ENCODE data around the gene TSR3.

The TSR3 gene

DNA sequence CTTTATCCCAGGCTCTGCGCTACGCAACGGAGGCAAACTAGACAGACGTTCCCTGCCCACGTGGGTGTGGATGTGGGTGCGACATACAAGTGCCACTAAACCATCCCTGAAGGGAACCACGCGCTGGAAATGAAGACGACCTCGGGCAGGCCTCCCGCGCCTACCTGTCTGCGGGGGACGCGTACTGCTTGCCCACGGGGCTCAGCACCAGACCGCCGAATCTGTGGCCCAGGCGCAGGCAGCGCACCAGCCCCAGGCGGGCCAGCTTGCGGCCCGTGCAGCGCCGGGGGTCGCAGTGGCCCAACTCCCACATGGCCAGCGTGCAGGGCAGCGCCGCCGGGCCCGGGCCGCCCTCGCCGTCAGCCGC lies 480 bp downstream of the TSR3 start:
- no peak for DNase-seq (ENCODE audit: low spot score)

DNA sequence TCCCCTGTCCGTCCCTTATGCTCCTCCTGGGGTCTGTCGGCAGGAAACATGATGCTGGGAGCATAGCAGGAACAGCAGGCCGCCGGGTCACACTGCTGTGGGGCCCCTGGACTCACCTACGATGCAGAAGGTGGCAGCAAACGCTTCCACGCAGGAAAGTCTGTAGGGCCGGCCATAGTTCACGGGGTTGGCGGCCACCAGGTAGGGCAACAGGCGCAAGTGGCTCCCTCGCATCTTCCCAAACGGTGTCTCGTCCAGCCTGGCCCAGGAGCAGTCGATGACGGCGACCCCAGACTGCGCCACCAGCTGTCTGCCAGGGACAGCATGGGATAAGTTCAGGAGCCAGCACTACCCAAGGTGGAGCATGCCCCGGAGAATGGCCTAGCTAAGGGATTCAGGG lies 987 bp downstream of the TSR3 start:
- DNase-seq (ENCODE audit: low spot score) = no peak

DNA sequence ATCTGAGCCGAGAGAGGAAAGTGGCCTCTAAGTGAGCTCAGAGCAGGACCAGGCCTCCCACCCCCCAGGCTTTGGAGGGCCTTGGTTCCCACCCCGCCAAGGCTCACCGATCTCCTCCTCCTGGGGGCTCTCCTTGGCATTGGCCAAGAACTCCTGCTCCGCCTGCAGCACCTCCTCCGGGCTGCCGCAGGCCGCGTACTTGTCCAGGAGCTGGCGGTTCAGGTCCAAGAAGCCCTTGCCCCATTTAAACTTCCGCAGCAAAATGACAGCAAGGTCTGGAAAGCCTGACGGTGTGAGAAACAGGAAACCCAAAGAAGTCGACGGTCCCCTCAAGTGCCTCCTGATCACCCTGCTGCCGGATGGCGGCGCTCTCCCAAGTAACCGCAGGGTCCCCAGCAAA lies 1.7 kb downstream of the TSR3 start:
- no peak for DNase-seq (ENCODE audit: low spot score)

DNA sequence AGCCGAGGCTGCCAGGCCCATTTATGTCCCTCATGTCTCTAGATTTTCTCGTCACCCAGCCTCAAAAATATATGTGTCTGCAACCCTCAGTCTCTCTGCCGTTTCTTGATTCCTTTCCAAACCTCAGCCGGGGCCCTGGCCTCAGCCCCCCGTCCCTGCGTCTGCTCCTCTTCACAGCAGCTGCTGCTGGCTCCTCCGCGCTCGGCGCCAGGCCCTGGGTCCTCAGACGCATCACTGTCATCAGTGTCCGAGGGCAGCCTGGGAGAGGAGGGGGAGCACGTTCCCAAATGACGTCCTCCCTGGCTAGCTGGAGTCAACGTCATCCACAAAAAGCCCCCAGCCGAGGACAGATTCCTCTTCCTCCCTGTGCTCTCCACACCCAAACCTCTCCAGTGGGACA lies 2.3 kb downstream of the TSR3 start:
- no peak for DNase-seq (ENCODE audit: low spot score)

DNA sequence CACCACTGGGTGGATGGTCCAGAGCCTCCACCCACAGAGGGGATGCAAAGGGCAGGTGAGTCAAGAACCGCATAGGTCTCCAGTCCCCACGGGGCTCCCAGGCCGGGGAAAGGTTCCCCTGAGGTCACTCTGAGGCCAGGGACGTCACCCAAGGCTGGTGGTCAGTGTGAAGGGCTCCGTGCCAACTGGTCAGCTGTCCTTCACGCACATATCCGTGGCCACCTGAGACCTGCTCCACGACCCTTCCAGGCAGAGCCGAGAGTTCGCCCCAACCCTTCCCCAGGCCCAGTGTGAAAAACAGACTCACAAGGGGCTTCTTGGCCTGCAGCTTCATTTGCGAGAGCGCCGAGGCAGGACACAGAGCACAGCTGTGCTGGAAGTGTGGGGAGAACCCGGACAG lies 2.8 kb downstream of the TSR3 start:
- DNase-seq (ENCODE audit: low spot score) = no peak

DNA sequence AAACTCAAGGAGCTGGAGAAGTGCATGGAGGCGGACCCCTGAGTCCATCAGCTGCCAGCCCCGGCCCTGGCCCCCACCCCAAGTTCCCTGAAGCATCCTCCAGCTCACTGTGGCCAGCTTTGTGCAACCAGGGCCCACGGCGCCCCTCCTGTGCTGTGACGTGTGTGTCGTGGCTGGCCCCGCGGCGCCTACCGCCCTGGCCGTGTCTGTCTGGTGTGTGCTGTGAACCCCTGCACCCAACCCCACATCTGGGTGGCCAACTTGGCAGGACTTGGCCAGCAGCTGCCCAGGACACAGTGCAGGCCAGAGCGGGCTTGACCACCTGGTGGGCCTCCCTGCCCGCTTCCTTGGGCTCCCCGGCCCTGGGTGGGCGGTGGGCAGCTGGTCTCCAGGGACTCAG lies 3.2 kb downstream of the TSR3 start:
- no peak for DNase-seq (ENCODE audit: low spot score)

DNA sequence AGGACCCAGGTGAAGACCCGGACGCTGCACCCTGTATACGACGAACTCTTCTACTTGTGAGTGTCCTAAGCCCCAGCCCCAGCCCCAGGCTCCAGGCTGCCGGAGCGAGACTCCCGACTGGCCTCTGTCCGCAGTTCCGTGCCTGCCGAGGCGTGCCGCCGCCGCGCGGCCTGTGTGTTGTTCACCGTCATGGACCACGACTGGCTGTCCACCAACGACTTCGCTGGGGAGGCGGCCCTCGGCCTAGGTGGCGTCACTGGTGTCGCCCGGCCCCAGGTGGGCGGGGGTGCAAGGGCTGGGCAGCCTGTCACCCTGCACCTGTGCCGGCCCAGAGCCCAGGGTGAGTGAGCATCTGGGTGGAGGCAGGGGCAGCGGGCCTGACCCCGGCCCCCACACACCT lies 3.7 kb downstream of the TSR3 start:
- no peak for DNase-seq (ENCODE audit: low spot score)

DNA sequence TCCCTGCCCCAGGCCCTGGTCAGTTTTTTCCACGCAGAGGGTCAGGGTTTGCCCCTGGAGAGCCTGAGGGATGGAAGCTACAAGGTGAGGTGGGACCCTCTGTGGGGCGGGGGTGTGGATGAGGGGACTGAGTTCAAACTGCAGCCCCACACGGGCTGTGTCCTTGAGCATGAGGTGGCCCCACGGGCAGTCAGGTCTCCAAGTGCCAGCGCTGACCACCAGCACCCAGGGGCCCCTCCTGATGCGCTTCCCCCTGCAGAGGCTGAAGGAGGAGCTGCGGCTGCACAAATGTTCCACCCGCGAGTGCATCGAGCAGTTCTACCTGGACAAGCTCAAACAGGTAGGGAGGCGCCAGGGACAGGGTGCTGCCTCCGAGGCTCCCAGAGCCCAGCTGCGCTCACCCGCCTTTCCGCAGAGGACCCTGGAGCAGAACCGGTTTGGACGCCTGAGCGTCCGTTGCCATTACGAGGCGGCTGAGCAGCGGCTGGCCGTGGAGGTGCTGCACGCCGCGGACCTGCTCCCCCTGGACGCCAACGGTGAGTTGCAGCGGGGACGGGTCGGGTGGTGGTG lies 4.3 kb downstream of the TSR3 start:
- DNase-seq (ENCODE audit: low spot score) = no peak

DNA sequence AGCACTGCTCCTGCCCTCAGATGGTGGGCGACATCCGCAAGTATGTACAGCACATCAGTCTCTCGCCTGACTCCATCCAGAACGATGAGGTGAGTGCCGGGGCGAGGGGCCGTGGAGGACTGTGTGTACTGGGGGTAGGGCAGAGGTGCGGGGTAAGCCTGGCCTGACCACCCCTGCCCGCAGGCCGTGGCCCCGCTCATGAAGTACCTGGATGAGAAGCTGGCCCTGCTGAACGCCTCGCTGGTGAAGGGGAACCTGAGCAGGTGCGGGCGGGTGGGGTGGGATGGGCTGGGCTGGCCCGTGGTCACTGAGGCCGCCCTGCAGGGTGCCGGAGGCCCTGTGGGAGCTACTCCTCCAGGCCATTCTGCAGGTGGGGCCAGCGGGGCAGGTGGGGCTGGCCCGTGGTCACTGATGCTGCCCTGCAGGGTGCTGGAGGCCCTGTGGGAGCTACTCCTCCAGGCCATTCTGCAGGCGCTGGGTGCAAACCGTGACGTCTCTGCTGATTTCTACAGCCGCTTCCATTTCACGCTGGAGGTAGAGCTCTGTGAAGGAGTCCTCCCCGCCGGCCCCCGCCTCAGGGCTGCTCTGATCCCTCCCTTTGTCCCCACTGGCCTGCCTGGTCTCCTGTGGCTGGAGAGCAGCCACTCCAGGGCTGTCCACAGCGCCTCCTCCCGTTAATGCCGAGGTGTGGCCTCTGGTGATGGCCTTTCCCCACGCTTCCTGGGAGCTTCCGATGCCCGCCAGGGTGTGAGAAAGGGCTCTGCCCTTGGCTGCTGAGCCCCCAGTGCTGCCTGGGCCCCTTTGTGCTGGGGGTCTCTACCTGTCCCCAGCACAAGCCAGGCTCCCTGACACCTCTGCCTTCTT lies 5.0 kb downstream of the TSR3 start:
- DNase-seq (ENCODE audit: low spot score) = no peak

DNA sequence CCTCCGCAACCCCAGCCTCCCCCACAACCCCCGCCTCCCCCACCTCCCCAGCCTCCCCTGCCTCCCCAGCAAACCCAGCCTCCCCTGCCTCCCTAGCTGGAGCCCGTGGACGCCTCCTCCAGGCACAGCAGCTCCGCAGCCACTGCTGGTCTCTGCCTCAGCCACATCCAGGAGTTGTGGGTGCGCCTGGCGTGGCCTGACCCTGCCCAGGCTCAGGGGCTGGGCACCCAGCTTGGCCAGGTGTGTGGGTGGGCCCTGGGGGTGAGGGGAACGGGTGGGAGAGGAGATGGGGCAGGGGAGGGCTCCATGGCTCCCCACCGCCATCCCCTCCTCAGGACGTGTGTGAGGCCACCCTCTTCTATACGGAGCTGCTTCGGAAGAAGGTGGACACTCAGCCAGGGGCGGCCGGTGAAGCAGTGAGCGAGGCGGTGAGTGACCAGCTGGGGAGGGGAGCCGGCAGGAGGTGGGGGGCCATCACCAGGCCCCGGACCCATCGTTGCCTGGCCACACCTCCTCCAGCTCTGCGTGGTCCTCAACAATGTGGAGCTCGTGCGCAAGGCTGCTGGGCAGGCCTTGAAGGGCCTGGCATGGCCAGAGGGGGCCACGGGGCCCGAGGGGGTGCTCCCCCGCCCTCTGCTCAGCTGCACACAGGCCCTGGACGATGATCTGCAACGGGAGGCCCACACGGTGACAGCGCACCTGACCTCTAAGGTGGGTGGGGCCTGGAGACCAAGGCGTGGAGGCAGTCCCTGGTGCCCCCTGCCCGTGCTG lies 5.8 kb downstream of the TSR3 start:
- DNase-seq (ENCODE audit: low spot score) = no peak

DNA sequence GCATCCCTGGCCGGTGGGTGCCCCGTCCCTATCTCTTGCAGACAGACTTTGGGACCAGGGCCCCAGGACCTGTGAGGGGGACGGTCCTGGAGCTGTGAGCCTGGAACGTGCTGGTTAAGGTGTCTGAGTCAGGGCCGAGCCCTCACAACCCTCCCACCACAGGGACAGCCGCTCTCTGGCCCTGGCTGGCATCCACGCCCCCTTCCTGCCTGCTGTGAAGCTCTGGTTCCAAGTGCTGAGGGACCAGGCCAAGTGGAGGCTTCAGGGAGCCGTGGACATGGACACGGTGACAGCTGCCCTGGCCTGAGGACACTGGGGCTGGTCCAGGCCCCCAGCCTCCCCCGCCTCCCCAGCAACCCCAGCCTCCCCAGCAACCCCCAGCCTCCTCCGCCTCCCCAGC lies 6.6 kb downstream of the TSR3 start:
- DNase-seq (ENCODE audit: low spot score) = no peak

DNA sequence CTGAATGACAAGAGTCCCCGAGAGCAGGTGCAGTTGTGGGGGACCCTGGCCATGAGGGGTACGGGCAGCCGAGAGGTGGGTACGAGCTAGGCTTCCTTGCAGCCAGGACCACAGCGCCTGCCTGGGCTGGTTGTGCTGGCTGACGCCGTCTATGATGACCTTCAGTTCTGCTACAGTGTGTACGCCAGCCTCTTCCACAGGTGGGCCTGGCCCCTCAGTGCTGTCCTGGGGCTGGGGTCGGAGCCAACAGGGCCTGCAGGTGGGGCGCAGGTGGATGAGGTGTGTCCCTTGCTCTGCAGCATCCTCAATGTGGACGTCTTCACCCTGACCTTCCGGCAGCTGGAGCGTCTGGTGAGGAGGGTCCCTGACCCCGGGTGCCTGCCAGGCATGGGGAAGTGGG lies 7.2 kb downstream of the TSR3 start:
- no peak for DNase-seq (ENCODE audit: low spot score)

DNA sequence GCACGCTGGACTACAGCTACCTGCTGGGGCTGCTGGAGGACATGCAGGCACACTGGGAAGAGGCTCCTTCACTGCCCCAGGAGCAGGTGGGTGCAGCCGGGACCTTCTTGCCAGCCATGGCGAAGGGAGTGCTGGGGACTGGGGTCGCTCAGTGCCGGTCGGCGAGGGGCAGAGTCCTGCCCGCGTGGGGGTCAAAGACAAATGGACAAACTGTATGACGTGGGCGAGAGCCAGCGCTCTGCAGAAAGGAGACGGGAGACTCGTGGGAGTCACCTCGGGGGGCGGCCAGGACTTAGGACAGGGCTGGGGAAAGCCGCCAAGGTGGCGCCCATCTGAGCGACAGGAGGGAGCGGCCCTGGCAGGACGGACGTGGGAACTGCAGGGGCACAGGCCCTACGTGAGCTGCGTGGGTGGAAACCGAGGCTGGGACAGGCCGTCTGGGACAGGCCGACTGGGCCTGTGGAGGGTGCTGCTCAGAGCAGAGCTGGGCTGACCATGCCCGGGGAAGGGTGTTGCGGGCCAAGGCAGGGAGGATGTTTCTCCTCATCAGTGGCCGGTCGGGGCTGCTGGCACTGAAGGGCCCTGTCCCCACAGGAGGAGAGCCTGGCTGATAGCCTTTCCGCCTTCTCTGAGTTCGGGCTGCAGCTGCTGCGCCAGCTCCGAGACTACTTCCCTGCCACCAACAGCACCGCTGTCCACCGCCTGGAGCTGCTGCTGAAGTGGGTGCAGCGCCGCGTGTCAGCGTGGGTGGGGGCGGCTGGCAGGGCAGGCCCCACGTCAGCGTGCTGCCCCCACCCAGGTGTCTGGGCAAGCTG lies 8.0 kb downstream of the TSR3 start:
- no peak for DNase-seq (ENCODE audit: low spot score)

DNA sequence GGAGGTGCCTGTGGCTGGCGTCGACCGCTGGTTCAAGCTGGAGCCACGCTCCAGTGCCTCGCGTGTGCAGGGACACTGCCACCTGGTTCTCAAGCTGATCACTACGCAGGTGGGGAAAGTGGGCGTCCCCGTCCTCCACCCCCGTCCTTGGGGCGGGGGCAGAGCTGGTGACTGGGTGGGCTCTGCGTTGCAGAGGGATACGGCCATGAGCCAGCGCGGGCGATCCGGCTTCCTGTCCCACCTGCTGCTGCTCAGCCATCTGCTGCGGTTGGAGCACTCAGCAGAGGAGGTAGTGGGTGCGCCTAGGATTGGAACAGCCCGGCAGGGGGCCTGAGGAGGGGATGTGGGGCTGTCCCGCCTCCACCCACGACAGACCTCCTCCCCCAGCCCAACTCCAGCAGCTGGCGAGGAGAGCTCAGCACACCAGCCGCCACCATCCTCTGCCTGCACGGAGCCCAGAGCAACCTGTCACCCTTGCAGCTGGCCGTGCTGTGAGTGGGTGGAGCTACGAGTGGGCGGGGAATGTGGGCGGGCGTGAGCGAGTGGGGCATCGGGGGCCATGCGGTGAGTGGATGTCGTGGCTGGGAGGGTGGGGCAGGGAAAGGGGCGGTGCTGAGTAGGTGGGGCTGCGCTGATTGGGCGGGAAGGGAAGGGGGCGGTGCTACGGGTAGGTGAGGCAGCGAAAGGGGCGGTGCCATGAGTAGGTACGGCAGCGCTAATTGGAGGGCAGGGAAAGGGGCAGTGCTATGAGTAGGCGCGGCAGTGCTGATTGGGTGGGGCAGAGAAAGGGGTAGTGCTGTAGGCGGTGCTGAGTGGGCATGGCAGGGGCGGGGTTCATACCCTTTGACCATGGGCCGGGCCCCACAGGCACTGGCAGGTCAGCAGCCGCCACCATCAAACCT lies 8.9 kb downstream of the TSR3 start:
- DNase-seq (ENCODE audit: low spot score) = peak; percentile 100

DNA sequence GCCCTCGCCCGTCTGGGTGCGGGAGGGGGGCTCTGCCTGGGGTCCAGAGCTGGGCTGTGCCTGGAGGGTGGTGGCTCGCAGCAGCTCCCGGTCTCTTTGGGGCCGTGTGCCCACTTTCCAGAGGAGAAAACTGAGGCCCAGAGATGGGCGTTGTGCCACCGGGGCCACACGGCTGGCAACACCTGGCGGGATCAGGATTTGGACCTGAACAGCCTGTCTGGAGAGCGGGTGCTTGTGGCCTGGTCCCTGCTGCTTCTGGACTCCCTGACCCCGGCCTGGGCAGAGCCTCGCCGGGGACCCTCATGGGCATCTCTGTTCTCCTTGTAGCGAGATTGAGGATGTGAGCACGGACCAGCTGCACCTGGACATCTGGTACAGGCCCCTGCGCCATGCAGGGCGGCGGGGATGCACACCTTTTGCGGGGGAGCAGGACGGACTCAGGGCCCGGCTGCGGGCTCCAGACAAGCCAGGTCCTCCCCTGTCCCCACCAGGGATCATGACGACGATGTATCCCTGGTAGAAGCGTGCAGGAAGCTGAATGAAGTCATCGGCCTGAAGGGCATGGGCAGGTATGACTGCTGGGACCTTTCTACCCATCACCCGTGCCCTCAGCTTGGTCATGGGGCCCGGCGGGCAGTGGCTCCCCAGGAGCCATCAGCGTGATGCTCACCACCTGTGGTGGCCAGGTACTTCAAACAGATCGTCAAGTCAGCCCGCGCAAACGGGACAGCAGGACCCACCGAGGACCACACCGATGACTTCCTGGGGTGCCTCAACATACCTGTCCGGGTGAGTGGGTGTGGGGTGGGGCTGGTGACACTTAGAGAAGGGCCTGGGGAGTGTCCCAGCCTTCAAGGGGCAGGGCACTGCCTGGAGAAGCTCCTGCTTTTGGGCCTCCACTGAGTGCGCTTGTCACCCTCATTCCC lies 9.9 kb downstream of the TSR3 start:
- no peak for DNase-seq (ENCODE audit: low spot score)

DNA sequence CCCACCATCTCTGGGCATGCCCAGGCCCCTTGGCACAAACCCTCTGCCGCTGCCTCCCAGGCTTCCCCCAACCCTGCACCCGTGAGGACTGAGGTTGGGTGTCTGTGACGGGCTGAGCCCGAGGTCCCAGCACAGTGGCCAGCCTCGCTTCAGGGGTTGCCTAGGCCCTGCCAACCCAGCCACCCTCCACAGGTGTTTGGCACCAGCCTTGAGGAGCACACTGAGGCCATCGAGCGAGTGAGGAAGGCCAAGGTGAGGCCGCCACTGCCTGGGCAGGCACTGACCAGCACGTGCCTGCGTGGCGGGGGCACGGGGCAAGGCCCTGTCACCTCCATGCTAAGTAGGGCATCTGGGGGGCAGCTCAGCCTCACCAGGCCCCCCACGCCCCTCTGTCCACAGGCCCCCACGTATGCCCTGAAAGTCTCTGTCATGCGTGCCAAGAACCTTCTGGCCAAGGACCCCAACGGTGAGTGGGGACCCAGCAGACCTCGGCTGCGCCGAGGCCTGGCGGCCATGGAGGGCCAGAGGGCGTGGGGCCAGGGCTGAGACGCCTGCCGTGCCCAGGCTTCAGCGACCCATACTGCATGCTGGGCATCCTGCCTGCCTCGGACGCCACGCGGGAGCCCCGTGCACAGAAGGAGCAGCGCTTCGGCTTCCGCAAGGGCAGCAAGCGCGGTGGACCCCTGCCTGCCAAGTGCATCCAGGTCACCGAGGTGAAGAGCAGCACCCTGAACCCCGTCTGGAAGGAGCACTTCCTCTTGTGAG lies 10.8 kb downstream of the TSR3 start:
- no peak for DNase-seq (ENCODE audit: low spot score)

DNA sequence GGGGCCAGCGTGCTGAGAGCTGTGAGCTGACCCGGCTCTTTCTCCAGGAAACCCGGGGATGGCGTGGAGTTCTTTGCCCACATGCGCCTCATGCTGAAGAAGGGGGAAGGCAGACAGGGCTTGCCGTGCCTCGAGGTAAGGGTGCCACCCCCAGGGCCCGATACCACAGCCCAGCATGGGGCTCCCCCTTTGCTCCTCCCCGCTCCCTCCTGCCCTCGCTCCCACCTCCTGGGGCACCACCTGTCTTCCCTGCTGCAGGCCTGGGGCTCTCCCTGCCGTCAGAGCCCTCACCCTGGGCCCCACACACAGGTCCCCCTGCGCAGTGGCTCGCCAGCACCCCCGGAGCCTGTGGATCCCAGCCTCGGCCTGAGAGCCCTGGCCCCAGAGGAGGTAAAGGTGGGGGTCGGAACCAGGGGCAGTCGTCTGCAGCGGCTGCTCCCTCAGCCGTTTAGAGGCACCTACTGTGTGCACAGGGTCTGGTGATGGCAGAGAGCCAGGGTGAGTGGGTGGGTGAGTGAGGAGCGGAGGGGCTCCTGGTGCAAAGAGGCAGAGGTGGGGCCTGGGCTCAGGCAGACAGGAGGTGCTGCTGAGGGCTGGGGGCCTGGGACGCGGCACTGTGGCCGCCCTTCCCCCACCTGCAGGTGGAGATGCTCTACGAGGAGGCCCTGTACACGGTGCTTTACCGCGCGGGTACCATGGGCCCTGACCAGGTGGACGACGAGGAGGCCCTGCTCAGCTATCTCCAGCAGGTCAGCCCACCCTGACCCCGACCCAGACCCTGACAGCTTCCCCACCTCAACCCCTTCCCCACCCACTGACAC lies 12.6 kb downstream of the TSR3 start:
- DNase-seq (ENCODE audit: low spot score) = no peak

DNA sequence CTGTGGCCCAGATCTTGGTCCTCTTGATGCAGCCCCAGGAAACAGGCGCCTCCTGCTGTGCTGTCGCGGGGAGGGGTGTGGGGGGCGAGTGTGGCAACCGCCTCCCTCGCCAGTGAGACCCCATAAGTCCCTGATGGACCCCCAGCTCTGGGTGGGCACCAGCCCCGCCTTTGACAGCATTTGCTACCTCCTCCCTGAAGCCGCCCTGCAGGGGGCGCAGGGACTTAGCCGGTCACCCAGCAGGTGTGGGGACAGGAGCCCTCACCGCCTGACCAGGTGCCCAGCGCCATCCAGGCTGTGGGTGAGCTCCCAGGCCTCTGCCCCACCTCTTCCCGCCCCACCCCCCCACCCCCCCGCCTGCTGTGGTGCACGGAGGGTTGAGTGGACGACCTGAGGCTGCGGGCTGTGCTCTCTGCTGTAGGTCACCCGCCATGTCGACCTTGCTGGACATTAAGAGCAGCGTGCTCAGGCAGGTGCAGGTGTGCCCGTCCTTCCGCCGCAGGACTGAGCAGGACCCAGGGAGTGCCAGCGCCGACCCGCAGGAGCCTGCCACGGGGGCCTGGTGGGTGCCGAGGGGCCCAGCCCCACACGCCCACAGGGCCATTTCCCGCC lies 13.5 kb downstream of the TSR3 start:
- peak; percentile 68 for DNase-seq (ENCODE audit: low spot score)
